Endodermal cell (in vitro differentiated cells): Measurements from ENCODE around the gene TCEA3. TPM values are rescaled to one million over a fixed set of nuclear protein-coding genes. Genes with fewer than 3 reads are reported as not detected.

Experiments
- DNase-seq: peaks from one replicate; pipeline ENCODE4 v3.0.0-alpha.2; 2017
- H3K27ac ChIP-seq: 2 replicates; pipeline ENCODE4 v1.5.1; 2013; ENCODE audit warnings: mild to moderate bottlenecking, low read depth, low read length, moderate library complexity
- H3K27me3 ChIP-seq: 2 replicates; pipeline ENCODE4 v1.6.1; 2013; ENCODE audit warnings: mild to moderate bottlenecking, low read length, moderate library complexity; ENCODE audit not compliant: insufficient read depth, control insufficient read depth, poor library complexity, severe bottlenecking
- H3K36me3 ChIP-seq: 2 replicates; pipeline ENCODE4 v1.7.0; 2013; ENCODE audit warnings: mild to moderate bottlenecking, low read length, moderate library complexity; ENCODE audit not compliant: control insufficient read depth, insufficient read depth
- H3K4me1 ChIP-seq: one replicate; pipeline ENCODE4 v1.7.0; 2013; ENCODE audit warnings: low read length; ENCODE audit not compliant: control insufficient read depth, insufficient read depth
- H3K4me3 ChIP-seq: 2 replicates; pipeline ENCODE4 v1.5.1; 2013; ENCODE audit warnings: mild to moderate bottlenecking, low read length, moderate library complexity
- H3K9ac ChIP-seq: 2 replicates; pipeline ENCODE4 v1.6.1; 2013; ENCODE audit warnings: mild to moderate bottlenecking, low read length, moderate library complexity; ENCODE audit not compliant: poor library complexity, severe bottlenecking; ENCODE audit errors: extremely low read depth
- H3K9me3 ChIP-seq: 2 replicates; pipeline ENCODE4 v1.6.1; 2013; ENCODE audit warnings: mild to moderate bottlenecking, low read length, moderate library complexity; ENCODE audit not compliant: control insufficient read depth
- H3K27ac Mint-ChIP-seq: 2 replicates; pipeline ENCODE4 v1.8.0; 2020; ENCODE audit warnings: mixed read lengths
- H3K27me3 Mint-ChIP-seq: 2 replicates; pipeline ENCODE4 v1.8.0; 2021; ENCODE audit warnings: mild to moderate bottlenecking, mixed read lengths; ENCODE audit not compliant: insufficient read depth
- H3K36me3 Mint-ChIP-seq: 2 replicates; pipeline ENCODE4 v1.8.0; 2020; ENCODE audit warnings: low read depth, mixed read lengths
- H3K4me1 Mint-ChIP-seq: 2 replicates; pipeline ENCODE4 v1.8.0; 2020; ENCODE audit warnings: mixed read lengths
- H3K4me3 Mint-ChIP-seq: 2 replicates; pipeline ENCODE4 v1.8.0; 2020; ENCODE audit warnings: mild to moderate bottlenecking, moderate library complexity, mixed read lengths
- H3K9me3 Mint-ChIP-seq: 2 replicates; pipeline ENCODE4 v1.8.0; 2020; ENCODE audit warnings: mild to moderate bottlenecking, mixed read lengths
- WGBS, 2 experiments: methylation state at CpG; one replicate each; pipeline versions ENCODE4 v1.1.5 to v1.1.7; 2013; ENCODE audit warnings: missing lambda C conversion rate in 2 of 2, mixed read lengths in 1 of 2; ENCODE audit not compliant: insufficient coverage in 1 of 2, insufficient read length in 1 of 2; 5-methylcytosine and 5-hydroxymethylcytosine counted together
- total RNA-seq, 2 donors: library from RNA; stranded (reverse); fragmentation: NEBNext Ultra II Directional in 1 of 2; extraction: Animal tissue kit (Norgen Biotek cat#: 25700) in 1 of 2; gene quantifications; 2 replicates in 1 of 2; 3 replicates in 1 of 2; pipeline ENCODE4 v1.2.1, GENCODE V29; 2021
- TF ChIP-seq, protein P1 (sequence below): fragments of 200-600 bp; sonication (generic); conservative IDR thresholded peaks from 2 replicates; pipeline ENCODE4 v1.5.0; 2021; ENCODE audit warnings: antibody characterized with exemption, mild to moderate bottlenecking

Gene TCEA3
- total RNA-seq, 2 donors from 2014 or later, result 4.0 to 4.7 TPM

DNA sequence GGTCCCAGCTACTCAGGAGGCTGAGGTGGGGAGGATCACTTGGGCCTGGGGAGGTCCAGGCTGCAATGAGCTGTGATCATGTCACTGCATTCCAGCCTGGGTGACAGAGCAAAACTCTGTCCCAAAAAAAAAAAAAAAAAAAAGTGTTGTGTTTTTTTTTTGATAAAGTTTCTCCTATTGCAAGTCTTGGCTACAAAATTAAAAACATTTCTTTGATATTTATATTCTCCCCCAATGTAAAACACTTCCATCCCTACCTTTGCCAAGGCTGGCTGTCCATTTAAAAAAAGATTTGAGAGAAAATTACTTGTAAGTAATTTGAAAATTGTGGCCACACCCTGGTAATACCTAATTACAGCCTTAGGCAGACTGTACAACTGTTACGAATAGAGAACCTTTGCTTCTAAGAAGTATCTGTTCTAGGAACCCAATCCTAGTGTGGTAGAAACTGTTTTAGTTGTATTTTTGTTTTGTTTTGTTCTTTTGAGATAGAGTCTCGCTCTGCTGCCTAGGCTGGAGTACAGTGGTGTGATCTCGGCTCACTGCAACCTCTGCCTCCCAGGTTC is 66.2 kb downstream of the TCEA3 start:
- Histone ChIP-seq H3K27me3 (peaks cover 46% of the 10 kb centered on the region), H3K36me3 (peaks cover 41% of the 10 kb centered on the region), H3K4me1 (no peaks in the 10 kb centered on the region), H3K9ac (no peak overlapping the region), H3K4me3 (no peak overlapping the region), H3K9me3 (peaks cover 46% of the 10 kb centered on the region), H3K27ac (no peak overlapping the region)
- H3K27ac Mint-ChIP-seq, result no peak overlapping the region
- TF ChIP-seq, protein P1, sequence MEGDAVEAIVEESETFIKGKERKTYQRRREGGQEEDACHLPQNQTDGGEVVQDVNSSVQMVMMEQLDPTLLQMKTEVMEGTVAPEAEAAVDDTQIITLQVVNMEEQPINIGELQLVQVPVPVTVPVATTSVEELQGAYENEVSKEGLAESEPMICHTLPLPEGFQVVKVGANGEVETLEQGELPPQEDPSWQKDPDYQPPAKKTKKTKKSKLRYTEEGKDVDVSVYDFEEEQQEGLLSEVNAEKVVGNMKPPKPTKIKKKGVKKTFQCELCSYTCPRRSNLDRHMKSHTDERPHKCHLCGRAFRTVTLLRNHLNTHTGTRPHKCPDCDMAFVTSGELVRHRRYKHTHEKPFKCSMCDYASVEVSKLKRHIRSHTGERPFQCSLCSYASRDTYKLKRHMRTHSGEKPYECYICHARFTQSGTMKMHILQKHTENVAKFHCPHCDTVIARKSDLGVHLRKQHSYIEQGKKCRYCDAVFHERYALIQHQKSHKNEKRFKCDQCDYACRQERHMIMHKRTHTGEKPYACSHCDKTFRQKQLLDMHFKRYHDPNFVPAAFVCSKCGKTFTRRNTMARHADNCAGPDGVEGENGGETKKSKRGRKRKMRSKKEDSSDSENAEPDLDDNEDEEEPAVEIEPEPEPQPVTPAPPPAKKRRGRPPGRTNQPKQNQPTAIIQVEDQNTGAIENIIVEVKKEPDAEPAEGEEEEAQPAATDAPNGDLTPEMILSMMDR, result no peak
- peaks cover 46% of the 10 kb centered on the region for H3K36me3 Mint-ChIP-seq
- peaks cover 52% of the 10 kb centered on the region for H3K9me3 Mint-ChIP-seq
- no peak for DNase-seq
- peaks cover 97% of the 10 kb centered on the region for H3K27me3 Mint-ChIP-seq
- 92 to 100% methylated on average over 3 of the region's 3 CpGs for WGBS, 2 experiments
- no peak overlapping the region for H3K4me3 Mint-ChIP-seq
- H3K4me1 Mint-ChIP-seq, result no peaks in the 10 kb centered on the region

DNA sequence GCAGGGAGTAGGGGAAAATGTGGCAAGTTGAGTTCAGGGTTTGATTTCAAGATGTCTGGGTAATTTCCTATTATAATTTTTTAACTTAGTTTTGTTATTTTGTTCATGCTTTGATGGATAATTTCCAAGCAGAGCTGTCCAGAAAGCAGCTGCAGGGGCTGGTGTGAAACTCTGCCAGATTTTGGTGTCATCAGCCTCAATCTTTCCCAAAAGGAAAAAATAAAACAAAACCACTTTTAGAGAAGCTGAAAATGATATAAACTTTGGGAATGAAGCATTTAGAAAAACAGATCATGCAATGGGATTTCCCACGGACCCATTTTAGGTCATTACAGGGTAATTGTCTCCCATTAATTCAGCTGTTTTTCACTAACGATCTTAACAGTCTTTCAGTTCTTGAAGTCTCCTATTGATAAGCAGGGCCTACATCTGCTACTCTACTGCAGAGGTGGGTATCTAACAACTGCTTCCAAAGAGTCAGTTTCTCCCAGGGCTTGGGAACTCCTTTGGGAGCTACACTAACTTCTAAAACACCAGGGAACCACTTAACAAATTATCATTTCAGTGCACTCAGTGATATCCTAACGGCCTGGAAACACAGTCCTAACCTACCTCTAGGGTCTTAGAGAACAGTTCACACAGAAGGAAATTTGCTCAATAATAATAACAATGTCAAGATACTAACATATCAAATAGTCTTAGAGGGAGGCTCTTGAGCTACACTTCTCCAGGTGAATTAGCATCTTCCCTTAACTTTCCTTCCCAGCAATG is 67.2 kb downstream of the TCEA3 start:
- H3K27ac ChIP-seq, result no peak overlapping the region
- Mint-ChIP-seq H3K4me1 (no peaks in the 10 kb centered on the region), H3K9me3 (peaks cover 41% of the 10 kb centered on the region), H3K36me3 (peaks cover 35% of the 10 kb centered on the region), H3K27ac (no peak overlapping the region), H3K27me3 (peaks cover 99% of the 10 kb centered on the region), H3K4me3 (no peak overlapping the region)
- DNase-seq, result no peak
- 11 to 18% methylated on average over 3 of the region's 3 CpGs for WGBS, 2 experiments
- H3K4me3 ChIP-seq, result no peak overlapping the region
- TF ChIP-seq, protein P1, result no peak
- peaks cover 35% of the 10 kb centered on the region for H3K9me3 ChIP-seq
- peaks cover 30% of the 10 kb centered on the region for H3K36me3 ChIP-seq
- no peaks in the 10 kb centered on the region for H3K4me1 ChIP-seq
- H3K27me3 ChIP-seq, result peaks cover 57% of the 10 kb centered on the region
- no peak overlapping the region for H3K9ac ChIP-seq

DNA sequence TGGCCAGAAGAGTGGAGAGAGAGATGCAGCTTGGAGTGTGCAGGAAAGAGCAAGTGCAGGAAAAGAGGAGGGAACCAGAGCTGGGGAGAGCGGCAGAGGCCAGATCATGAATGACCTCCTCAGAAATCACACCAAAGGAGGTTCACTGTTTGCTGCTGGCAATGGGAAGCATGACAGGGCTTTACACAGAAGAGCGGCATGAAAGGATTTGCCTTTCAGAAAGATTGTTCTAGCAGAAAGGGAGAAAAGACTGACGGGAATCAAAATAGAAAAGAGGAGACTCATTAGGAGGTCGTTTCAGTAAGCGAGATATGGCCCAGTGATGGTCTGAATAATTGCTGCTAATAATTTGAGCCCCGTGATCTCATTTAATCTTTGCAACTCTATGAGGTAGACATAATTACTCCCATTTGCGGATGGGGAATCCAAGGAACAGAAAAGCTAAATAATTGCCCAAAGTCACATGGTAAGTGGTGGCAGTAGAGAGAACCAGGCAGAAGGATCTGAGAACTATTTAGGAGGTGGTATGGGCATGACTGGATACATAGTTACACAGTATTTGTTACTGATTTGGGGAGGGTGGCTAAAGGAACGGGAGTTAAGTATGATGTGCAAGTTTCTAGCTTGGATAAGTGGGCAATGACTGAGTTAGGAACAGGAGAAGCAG is 67.9 kb downstream of the TCEA3 start:
- Histone ChIP-seq H3K27me3 (peaks cover 64% of the 10 kb centered on the region), H3K4me3 (no peak overlapping the region), H3K36me3 (peaks cover 23% of the 10 kb centered on the region), H3K4me1 (no peaks in the 10 kb centered on the region), H3K9ac (no peak overlapping the region), H3K9me3 (peaks cover 28% of the 10 kb centered on the region), H3K27ac (peak overlapping the region; percentile 47)
- no peak for DNase-seq
- Mint-ChIP-seq H3K27me3 (peaks cover 99% of the 10 kb centered on the region), H3K4me1 (no peaks in the 10 kb centered on the region), H3K9me3 (peaks cover 34% of the 10 kb centered on the region), H3K27ac (no peak overlapping the region), H3K36me3 (peaks cover 28% of the 10 kb centered on the region), H3K4me3 (no peak overlapping the region)
- TF ChIP-seq, protein P1, result no peak
- WGBS, 2 experiments, result 78 to 87% methylated on average over 8 of the region's 8 CpGs
